GM21367 (cell line): ENCODE results near the gene RIT2.

ENCODE experiments used
- ATAC-seq: cut with Tn5 transposase; IDR thresholded peaks from one replicate; pipeline ENCODE4 v1.9.1; 2021; ENCODE audit not compliant: unreplicated experiment

The RIT2 gene

GRCh38 chr18:43092539-43092938, 22.9 kb downstream of the RIT2 start:
- no peak for ATAC-seq

DNA sequence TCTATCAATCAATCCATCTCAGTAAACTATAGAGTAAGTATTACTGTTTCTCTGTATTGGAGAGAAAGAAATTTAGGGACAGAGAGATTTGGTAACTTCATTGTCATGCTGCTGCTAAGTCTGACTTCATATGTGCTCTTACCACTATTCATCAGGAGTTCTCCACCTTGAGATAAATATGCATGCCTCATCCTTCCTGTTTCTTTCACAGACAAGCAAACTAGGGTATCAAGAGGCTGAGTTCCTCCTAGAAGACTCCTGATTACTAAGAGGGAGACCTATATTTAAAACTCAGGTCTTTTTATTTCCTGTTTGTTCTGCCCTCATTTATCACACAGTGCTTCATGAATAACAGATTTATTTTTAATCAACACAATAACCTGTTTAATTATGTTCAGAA, 34.1 kb downstream of the RIT2 start:
- ATAC-seq = no peak

DNA sequence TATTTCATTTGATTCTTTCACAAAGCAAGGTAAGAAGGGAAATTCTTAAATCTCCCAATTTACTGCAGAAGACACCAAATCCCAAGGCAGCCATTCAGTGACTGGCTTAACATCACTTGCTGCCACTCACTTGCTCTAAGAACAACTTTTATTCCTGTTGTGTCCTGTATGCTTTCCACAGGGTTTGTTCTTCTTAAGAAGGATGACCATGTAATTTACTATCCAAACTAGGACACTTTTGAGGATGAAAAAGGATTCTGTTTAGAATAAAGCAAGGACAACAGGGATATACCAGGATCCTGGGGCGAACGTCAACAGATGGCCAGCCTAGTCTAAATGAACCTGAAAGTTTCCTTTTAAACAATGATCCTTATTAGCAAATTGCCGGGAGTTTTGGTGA, 34.8 kb downstream of the RIT2 start:
- ATAC-seq = no peak

GRCh38 chr18:43079422-43079821, 36.1 kb downstream of the RIT2 start:
- no peak for ATAC-seq

- no peak for ATAC-seq
These were observed 36.9 kb downstream of the RIT2 start for GRCh38 chr18:43078478-43079092.

DNA sequence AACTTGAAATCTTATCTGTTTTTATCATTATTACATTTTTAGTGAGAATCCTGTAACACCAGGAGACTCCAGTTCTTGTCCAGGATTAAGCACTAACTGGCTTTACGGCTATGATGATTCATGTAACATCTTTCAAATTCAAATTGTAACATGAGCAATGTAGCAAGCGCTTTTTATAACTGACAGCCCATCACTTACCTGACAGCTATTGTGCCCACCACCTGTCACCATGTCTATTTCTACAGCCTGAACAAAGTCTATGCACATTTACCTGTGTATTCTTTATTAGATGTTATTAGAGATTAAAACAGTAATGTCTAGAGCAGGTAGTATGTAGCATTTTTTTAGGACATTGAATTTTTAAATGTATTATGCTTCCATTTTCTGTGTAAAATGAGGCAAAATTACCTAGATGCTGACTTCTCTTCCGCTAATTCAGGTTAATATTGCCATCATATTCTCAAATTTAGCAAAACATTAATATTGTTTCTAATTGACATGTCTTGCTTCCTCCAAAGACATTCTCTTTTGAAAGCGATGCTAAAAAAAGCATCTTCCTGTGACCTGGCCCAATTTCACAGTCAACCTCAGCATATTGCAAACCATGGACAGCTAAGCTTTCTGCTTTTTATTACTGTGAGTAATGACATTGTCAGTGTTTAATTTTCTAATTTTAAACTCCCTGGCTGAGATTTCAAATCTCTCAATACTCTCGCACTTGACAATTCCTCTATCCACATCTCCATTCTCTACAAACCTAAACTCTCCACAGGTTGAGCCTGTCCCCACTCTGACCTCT, 37.8 kb downstream of the RIT2 start:
- ATAC-seq = no peak

DNA sequence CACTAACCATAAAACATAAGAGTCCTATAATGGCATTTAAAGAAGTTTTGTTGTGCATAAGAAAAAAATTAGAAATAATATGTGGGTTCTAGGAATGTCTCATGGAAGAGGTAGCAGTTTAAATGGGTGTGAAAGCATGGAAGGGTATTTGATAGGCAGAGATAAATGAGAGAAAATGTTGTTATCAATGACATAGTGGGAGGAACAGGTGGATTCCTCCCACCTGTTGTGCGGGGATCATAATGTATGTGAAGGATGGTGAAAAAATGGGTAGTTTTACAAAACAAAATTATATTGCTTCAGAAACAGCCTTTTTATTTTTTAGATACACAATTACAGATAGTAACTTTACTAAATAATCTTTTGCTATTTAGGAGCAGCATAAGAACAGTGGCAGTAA, 41.7 kb downstream of the RIT2 start:
- no peak for ATAC-seq

DNA sequence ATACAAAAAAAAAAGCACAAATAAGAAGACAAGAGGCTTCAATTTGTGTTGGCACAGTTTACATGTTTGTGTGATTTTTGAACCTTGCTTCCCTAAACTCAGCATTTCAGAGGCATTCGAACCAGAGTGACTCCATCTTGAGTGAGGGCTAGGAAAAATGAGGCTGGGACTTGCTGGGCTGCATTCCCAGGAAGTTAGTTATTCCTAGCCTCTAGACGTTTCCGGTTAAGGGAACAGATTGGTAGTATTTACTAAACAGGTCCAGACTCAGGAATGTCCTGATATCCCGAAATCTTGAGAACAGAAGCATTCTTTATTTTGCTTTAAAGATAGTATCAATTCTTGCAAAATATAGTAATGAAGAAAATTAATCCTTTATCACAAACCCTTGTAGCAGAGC, 46.7 kb downstream of the RIT2 start:
- no peak for ATAC-seq

DNA sequence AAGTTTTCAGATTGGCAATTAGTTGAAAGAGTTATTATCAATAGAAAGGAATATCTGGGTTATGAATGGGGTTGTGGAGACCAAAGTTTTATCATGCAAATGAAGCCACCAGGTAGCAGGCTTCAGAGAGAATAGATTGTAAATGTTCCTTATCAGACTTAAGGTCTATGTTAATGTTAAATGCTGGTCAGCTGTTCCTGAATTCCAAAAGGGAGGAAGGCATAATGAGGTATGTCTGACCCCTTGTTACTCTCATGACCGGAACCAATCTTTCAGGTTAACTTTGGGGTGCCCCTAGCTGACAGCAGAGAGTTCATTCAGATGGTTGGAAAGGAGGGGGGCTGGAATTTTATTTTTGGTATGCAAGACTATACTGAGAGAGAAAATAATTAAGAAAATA, 47.9 kb downstream of the RIT2 start:
- no peak for ATAC-seq

- ATAC-seq = no peak
These were observed 53.7 kb downstream of the RIT2 start for GRCh38 chr18:43061816-43062215.

- ATAC-seq = no peak
These were observed 54.2 kb downstream of the RIT2 start for GRCh38 chr18:43061318-43061717.

DNA sequence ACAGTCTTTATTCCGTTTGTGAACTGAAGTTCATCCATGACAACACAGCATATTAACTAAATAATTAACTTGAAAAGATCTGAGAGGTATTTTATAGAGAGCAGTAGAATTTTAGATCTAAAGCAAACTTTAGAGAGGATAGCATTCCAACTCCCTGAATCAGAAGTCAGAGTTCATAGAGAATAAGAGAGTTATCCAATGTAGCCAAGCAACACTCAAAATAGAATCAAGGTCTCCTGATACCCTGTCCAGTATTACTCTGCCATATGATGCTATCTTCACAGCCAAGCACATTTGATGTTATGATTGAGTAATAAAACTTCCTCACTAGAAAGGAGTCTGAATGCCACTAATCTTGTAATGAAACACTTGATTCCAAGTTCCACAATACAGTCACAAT, 55.5 kb downstream of the RIT2 start:
- no peak for ATAC-seq

DNA sequence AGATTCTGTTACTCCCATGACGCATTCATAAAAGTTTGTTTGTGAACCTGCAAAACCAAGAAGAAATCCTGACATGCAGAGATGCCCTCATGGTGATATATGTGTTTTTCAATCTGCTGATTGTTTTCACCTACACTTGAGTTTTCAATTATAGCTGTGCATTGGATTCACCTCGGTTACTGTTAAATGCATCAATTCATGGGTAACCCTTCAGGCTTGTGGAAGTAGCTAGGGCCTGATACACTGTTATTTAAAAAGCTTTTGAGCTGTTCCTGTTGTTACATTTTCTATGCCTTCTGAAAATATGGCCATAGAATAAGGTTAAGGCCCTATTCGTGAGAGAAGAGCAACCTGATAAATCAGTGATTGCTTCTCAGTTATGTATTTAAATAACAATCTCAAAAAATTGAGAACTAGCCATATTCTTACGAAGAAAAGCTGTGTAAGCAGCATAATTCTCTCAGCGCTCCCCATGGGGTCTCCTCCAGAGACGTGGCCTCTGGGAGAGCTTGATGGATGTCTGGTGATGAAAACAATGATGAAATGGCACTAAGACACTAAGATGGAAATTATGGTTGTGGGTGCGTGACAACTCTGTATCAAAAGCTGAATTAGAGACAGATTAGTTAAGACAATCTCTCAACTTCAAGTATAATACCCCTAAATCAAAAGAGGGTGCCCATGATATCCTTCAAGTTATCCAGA, 60.5 kb downstream of the RIT2 start:
- no peak for ATAC-seq

DNA sequence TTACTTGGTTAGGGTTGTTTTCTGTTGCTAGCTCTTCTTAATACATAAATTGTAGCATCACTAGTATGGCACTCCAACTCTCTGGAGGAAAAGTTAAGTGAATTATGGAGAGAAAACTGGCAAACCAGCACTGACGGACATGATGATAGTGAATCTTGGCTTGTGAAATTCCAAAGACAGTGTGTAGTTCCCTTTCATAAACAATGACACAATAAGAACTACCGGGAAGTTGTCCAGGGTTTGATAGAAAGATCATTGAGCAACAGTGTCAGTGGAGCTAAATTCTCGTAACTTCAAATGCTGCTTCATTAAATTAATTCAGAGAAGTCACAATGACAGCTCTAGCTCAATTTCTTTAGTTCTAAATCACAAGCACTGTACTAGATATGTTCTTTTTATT, 66.5 kb downstream of the RIT2 start:
- no peak for ATAC-seq

- ATAC-seq = no peak
These were observed 69.2 kb downstream of the RIT2 start for GRCh38 chr18:43046322-43046721.

DNA sequence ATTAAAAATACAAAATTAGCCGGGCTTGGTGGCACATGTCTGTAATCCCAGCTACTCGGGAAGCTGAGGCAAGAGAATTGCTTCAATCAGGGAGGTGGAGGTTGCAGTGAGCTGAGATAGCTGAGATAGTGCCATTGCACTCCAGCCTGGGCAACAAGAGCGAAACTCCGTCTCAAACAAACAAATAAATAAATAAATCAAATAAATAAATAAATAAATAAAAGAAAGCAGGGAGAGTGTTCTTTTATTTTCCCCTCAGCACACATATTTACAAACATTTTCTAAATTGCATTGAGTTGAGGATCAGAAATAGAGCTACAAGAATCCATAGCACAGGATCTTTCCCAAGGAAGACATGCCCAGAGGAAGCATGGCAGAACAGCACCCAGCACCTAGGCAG, 71.9 kb downstream of the RIT2 start:
- ATAC-seq = no peak

- ATAC-seq = no peak
These were observed 75.2 kb downstream of the RIT2 start for GRCh38 chr18:43040281-43040680.

DNA sequence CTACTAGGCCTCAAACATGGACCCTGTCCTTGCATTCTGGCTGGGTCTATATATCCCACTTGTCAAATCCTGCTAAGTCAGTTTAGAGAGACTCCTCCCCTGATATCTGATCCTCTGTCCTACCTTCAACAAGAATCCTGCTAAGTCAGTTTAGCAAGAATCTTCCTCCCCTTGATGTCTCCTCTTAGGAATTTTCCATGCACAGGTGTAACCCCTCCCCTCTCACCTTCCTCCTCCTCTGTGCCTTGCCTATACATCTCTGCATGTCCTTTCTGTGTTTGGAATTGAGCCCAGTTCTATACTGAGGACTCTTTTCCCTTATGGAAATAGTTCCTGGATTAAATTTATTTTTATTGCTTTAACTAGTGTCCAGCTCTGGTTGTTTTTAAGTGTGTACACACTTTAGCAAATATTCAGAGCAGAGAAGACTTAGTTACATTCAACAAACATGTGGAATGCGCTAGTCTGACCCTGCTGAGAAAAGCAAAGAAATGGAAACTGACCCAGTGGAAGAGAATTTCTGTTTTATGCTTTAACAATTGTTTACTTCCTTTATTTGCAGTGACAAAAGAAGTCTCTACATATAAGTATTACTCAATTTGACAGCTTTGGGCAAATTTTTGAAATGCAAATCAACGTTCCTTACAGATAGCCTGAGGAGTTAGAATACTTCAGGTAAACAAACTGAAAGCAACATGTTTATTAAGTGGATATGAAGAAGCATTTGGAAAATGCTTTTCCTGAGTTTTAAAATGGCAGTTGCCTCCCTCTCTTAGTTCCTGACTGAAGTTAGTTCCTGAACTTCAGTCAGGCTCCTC, 80.6 kb downstream of the RIT2 start:
- ATAC-seq = no peak

GRCh38 chr18:43031169-43031568, 84.3 kb downstream of the RIT2 start:
- ATAC-seq = no peak

DNA sequence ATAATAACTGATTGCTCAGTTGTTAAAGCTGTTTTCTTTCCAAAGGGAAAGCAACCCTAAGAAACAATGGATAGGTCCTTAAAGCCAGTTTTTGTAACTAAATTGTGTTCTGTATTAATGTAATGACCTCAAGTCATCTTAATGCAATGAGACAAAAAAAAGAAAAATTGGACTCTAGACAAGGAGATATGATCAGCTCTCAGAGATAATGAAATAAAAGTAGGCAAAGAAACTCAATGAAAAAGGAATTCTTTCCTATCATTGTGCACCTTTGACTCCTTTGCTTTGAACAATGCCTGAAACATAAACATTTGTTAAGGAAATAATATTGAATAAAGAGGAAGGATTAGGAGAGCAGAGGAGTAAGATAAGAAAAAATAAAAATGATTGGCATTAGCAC, 86.1 kb downstream of the RIT2 start:
- no peak for ATAC-seq

DNA sequence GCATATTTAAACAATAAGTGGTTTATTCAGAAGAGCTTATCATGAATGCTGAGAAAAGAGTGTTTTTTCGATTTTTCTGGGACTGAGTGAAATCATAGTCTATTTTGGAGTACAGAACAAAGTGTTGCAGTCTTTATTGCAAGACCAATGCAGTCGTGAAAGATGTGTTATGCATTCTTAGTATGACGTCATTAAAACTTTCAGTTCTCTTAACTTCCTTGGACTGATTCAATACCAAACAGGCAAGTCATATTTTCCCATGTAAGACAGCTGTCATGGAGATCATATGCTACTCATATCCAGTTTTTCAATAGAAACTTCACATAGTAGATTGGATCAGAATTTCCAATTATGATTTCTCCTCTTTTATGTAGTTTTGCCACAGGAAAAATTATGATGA, 92.6 kb downstream of the RIT2 start:
- no peak for ATAC-seq
